ENCODE results near the gene ZNF830. TPM values are rescaled to one million over a fixed set of nuclear protein-coding genes. Genes with fewer than 3 reads are reported as not detected.

ZNF830 gene, protein sequence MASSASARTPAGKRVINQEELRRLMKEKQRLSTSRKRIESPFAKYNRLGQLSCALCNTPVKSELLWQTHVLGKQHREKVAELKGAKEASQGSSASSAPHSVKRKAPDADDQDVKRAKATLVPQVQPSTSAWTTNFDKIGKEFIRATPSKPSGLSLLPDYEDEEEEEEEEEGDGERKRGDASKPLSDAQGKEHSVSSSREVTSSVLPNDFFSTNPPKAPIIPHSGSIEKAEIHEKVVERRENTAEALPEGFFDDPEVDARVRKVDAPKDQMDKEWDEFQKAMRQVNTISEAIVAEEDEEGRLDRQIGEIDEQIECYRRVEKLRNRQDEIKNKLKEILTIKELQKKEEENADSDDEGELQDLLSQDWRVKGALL
- 7.8 and 9.7 TPM in 2 replicates for total RNA-seq

DNA sequence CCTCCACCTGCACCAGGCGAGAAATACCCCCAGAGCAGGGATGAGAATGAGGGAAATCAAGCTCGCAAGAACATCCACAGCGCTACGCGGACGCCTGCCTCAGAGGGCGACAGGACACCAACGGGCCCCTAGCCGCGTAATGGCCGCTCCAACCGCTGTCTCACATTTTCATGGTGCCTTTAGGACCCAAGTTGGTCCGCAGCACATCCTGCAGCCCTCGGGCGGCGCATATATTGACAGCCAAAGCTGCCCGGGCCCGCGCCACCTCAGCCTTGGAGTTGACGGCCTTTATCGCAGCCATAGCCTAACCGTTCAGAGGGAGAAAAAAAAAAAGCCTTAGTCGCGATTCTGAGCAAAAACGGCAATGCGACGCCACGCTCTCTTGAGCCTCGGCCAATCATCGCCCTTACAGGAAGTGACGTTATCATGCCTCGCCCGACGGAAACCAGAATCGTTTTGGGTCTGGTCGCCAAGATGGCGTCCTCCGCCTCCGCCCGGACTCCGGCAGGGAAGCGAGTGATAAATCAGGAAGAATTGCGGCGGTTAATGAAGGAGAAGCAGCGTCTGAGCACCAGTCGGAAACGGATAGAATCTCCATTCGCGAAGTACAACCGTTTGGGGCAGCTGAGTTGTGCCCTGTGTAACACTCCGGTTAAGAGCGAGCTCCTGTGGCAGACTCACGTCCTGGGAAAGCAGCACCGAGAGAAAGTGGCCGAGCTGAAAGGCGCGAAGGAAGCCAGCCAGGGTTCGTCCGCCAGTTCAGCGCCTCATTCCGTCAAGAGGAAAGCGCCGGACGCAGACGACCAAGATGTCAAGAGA is at the start of gene ZNF830, which contains the start of gene CCT6B:
TSS of gene ZNF830 (plus strand) at position 448 of the 819 bp plus-strand sequence. CDS start at position 475, 27 bp downstream.
TSS of gene CCT6B (minus strand) at position 368 of the 819 bp plus-strand sequence. CDS start at position 301, 67 bp downstream.

DNA sequence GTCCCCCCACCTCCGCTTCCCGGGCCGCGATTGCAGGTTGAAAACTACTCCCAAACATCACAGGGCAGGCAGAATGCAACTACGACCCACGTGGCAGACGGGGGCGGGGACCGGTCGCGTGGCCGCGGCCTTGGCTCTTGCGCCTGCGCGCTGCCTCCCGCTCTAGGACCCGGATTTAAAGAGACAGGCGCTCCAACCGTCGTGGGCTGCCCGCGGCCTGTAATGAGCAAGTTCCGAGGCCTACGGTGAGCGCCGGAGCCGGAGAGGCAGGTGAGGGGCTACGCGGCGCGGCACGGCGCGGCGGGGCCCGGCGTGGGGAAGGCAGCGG is 19.0 kb downstream of the ZNF830 start, which contains the start of gene LIG3:
TSS of gene LIG3 (plus strand) at position 160 of the 328 bp plus-strand sequence. CDS start 2,494 bp downstream, outside the sequence.

Other genes with a start within 250 kb of the ZNF830 start
- 0.65 and 1.1 TPM in 2 replicates for gene CCT6B, start 80 bp upstream of the ZNF830 start, total RNA-seq
- gene LIG3, start 19.0 kb downstream of the ZNF830 start, total RNA-seq = 30.1 and 42.8 TPM in 2 replicates
- gene RFFL, start 102.2 kb downstream of the ZNF830 start, total RNA-seq = 14.4 and 17.3 TPM in 2 replicates
- 14.0 and 17.3 TPM in 2 replicates for gene RAD51D, start 158.3 kb downstream of the ZNF830 start, total RNA-seq
- gene FNDC8, start 160.1 kb downstream of the ZNF830 start, total RNA-seq = not detected in 2 replicates
- 24.9 and 26.8 TPM in 2 replicates for gene NLE1, start 180.8 kb downstream of the ZNF830 start, total RNA-seq
- not detected in 2 replicates for gene UNC45B, start 186.3 kb downstream of the ZNF830 start, total RNA-seq
- not detected in 2 replicates for gene SLC35G3, start 232.9 kb downstream of the ZNF830 start, total RNA-seq